A673 (cell line): ENCODE results near the gene FAM174C. TPM values are rescaled to one million over a fixed set of nuclear protein-coding genes. Genes with fewer than 3 reads are reported as not detected.

Source experiments
- BruUV-seq: library from RNA; stranded (reverse); fragments of 400-500 nt; replicated peaks from 2 replicates; lab custom pipeline; 2021; lab: Mats Ljungman, UMichigan
- CTCF ChIA-PET: fragments of 300-600 bp; sonication (Branson Sonifier 250); formaldehyde crosslinking; loops from one replicate; lab custom pipeline; 2022; ENCODE audit warnings: antibody characterized with exemption; lab: Charles Lee
- POLR2A ChIA-PET: fragments of 300-600 bp; sonication (Branson Sonifier 250); formaldehyde crosslinking; loops from one replicate; lab custom pipeline; 2022; ENCODE audit warnings: antibody characterized with exemption; ENCODE audit not compliant: low non-redundant PET; lab: Charles Lee
- DNase-seq: peaks from one replicate; pipeline ENCODE4 v3.0.0-alpha.2; 2015; ENCODE audit warnings: low spot score
- H3K27ac ChIP-seq: fragments of 200-600 bp; sonication (generic); 2 replicates; pipeline ENCODE4 v1.5.1; 2016; ENCODE audit warnings: mixed run types, low read depth, mild to moderate bottlenecking, mixed read lengths, antibody characterized with exemption, low read length; ENCODE audit not compliant: poor library complexity, severe bottlenecking
- H3K27me3 ChIP-seq: fragments of 200-600 bp; sonication (generic); replicated peaks from 2 replicates; pipeline ENCODE4 v1.6.1; 2017; ENCODE audit warnings: mixed run types, low read depth, mild to moderate bottlenecking, mixed read lengths, antibody characterized with exemption, low read length; ENCODE audit not compliant: insufficient read depth, poor library complexity
- H3K36me3 ChIP-seq: fragments of 200-600 bp; sonication (generic); 2 replicates; pipeline ENCODE4 v1.6.1; 2016; ENCODE audit warnings: mixed run types, mild to moderate bottlenecking, mixed read lengths, antibody characterized with exemption, low read length; ENCODE audit not compliant: insufficient read depth, poor library complexity, severe bottlenecking
- H3K4me1 ChIP-seq: fragments of 200-600 bp; sonication (generic); 2 replicates; pipeline ENCODE4 v1.6.1; 2017; ENCODE audit warnings: mixed run types, mild to moderate bottlenecking, mixed read lengths, antibody characterized with exemption, low read length; ENCODE audit not compliant: insufficient read depth, poor library complexity, severe bottlenecking
- H3K4me3 ChIP-seq: fragments of 200-600 bp; sonication (generic); 2 replicates; pipeline ENCODE4 v1.5.1; 2016; ENCODE audit warnings: low read depth, mixed run types, mild to moderate bottlenecking, mixed read lengths, low read length; ENCODE audit not compliant: poor library complexity, severe bottlenecking
- H3K9me3 ChIP-seq: fragments of 200-600 bp; sonication (generic); 2 replicates; pipeline ENCODE4 v1.6.1; 2016; ENCODE audit warnings: mixed run types, low read depth, mild to moderate bottlenecking, mixed read lengths, antibody characterized with exemption, low read length; ENCODE audit not compliant: poor library complexity, severe bottlenecking
- EZH2 ChIP-seq: fragments of 200-600 bp; sonication (generic); IDR thresholded peaks from 2 replicates; pipeline ENCODE4 v1.6.1; 2017; ENCODE audit warnings: borderline replicate concordance, low read depth, mild to moderate bottlenecking, mixed read lengths, antibody characterized with exemption, low read length; ENCODE audit not compliant: poor library complexity, severe bottlenecking
- intact Hi-C: fragments of 100-400 bp; cut with micrococcal nuclease; formaldehyde crosslinking; loops from one replicate; pipeline ENCODE4 v1.10.0; 2022; ENCODE audit not compliant: unreplicated experiment
- total RNA-seq: library from RNA; stranded (reverse); gene quantifications from 2 replicates; pipeline ENCODE4 v1.2.3, GENCODE V29; 2021
- TF ChIP-seq, protein P1 (sequence below): fragments of 300-800, 200-600 bp; sonication (generic); conservative IDR thresholded peaks from 2 replicates; pipeline ENCODE4 v1.5.1; 2017; ENCODE audit warnings: low read depth, mild to moderate bottlenecking, antibody characterized with exemption, low read length, moderate library complexity, mixed read lengths

Gene FAM174C
- total RNA-seq, 1 experiment from 2014 or later = 88.6 TPM

DNA sequence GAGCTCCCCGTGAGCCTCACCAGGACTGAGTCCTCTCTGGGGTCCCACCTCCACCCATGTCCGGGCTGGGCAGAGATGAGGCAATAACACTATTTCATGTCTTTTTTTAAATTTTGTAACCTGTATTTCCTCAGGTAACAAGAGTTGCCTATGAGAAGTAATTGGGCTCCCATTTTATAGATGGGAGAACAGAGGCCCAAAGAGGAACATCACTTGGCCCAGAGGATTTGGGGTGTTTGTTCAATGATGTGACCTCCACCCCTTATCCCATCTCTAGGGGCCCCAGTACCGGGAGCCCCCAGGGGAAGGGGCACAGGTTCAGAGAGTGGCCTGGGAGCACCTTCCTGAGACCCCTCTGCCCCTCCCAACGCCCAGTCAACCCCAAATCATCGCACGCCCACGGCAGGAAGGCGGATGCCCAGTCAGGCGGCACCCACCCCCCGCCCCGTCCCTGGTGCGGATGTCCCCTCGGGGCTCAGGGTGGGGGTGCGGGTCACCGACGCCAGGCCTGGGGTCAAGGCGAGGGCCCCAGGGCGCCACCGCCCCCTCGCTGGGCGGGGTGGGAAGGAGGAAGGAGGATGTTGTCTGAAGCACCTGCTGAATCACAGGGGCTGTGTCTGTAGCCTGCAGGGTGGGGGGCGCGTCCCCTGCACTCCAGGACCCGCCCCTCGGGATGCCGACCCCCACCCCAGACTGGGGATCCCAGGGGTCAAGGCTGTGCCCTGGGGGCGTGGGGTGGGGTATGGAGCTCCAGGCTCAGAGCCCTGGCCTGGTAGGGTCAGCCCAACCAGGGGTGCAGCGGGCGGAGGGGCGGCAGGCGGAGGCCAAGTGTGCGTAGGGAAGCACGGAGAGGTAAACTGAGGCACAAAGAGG is 15.2 kb upstream of the FAM174C start:
- Histone ChIP-seq H3K4me1 (peaks cover 74% of the 10 kb centered on the region), H3K36me3 (peaks cover 29% of the 10 kb centered on the region), H3K27me3 (no peaks in the 10 kb centered on the region), H3K9me3 (no peaks in the 10 kb centered on the region), H3K4me3 (peak overlapping the region; percentile 82), H3K27ac (peak overlapping the region; percentile 77)
- CTCF ChIA-PET = no interaction called here
- no peak for DNase-seq
- no peak for TF ChIP-seq EZH2
- TF ChIP-seq, protein P1, sequence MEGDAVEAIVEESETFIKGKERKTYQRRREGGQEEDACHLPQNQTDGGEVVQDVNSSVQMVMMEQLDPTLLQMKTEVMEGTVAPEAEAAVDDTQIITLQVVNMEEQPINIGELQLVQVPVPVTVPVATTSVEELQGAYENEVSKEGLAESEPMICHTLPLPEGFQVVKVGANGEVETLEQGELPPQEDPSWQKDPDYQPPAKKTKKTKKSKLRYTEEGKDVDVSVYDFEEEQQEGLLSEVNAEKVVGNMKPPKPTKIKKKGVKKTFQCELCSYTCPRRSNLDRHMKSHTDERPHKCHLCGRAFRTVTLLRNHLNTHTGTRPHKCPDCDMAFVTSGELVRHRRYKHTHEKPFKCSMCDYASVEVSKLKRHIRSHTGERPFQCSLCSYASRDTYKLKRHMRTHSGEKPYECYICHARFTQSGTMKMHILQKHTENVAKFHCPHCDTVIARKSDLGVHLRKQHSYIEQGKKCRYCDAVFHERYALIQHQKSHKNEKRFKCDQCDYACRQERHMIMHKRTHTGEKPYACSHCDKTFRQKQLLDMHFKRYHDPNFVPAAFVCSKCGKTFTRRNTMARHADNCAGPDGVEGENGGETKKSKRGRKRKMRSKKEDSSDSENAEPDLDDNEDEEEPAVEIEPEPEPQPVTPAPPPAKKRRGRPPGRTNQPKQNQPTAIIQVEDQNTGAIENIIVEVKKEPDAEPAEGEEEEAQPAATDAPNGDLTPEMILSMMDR = no peak
- intact Hi-C loops = no loop called here
- no TSS peak for BruUV-seq
- POLR2A ChIA-PET = interaction anchor here (1.5 kb wide), 1 partner anchor 9 kb away, joined by 3 read pairs; the partner anchor contains the start of gene CIRBP

DNA sequence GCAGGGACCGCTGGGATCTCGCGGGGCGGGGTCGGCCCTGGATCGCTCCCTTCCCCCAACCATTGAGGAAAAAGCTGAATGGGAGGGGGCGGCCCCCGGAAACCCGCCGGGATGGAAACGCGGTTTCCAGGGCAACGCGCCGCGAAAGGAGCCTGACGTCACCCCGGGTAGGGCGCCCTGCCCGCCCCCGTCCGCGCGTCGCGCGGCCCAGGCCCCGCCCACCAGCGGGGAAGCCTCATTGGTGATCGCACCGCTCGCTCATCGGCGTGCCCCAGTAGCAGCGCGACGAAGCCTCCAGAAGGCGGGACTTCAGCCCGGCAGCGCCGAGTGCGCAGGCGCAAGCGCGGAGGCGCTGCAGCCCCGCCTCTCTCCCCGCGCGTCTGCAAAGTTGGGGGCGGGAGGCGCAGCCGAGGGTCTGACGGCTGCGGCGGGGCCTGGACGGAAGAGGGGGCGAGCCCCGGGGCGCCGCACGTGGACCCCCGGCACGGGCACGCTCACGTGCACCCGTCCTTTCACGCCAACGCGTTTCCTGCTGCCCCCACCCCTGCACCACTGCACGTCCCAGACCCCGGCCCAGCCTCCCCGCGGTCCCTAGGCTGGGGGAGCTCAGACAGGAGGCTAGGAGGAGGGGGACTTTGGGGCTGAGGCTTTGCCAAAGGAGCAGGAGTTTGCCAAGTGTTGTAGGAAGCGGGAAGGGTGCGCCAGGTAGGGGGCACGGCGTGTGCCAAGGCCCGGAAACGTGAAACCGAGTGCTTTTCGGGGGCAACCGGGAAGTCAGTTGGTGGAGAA is 14.4 kb upstream of the FAM174C start:
- intact Hi-C loops = no loop called here
- DNase-seq = peak; percentile 98
- Histone ChIP-seq H3K27me3 (no peaks in the 10 kb centered on the region), H3K4me1 (peaks cover 74% of the 10 kb centered on the region), H3K9me3 (no peaks in the 10 kb centered on the region), H3K36me3 (peaks cover 21% of the 10 kb centered on the region), H3K27ac (peak overlapping the region; percentile 90), H3K4me3 (peak overlapping the region; percentile 82)
- POLR2A ChIA-PET = interaction anchor here (1.5 kb wide), 1 partner anchor 8 kb away, joined by 3 read pairs; the partner anchor contains the start of gene CIRBP
- BruUV-seq = no TSS peak
- TF ChIP-seq EZH2 = no peak
- TF ChIP-seq, protein P1 = no peak
- CTCF ChIA-PET = interaction anchor here (1.1 kb wide), 1 partner anchor 17 kb away, joined by 4 read pairs; no protein-coding TSS in a partner anchor

DNA sequence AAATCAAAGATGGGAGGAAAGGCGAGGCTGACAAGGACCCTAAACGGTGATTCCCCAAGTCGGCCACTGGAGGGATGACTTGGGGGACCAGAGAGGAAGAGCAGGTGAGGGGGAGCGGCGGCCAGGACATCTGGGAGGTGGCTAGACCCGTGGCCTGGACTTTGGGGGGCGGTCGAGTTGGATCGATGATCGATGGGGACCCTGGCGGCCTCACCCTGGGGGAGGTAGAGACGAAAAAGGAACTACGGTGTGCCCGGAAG is 13.9 kb upstream of the FAM174C start:
- Histone ChIP-seq H3K4me1 (peaks cover 74% of the 10 kb centered on the region), H3K9me3 (no peaks in the 10 kb centered on the region), H3K27ac (peak overlapping the region; percentile 90), H3K27me3 (no peaks in the 10 kb centered on the region), H3K36me3 (peaks cover 16% of the 10 kb centered on the region), H3K4me3 (peak overlapping the region; percentile 82)
- DNase-seq = peak; percentile 75
- no peak for TF ChIP-seq EZH2
- TF ChIP-seq, protein P1 = peak; percentile 42
- BruUV-seq = no TSS peak
- ChIA-PET POLR2A (interaction anchor here (1.5 kb wide), 1 partner anchor 7 kb away, joined by 3 read pairs; the partner anchor contains the start of gene CIRBP), CTCF (interaction anchor here (1.1 kb wide), 1 partner anchor 17 kb away, joined by 4 read pairs; no protein-coding TSS in a partner anchor)
- intact Hi-C loops = no loop called here
